Liver (tissue), 9 donors: ENCODE measurements around the gene UBXN6. TPM values are rescaled to one million over a fixed set of nuclear protein-coding genes. Genes with fewer than 3 reads are reported as not detected.

Source experiments
- DNase-seq: peaks from one replicate; pipeline ENCODE4 v3.0.0-alpha.2; 2017; ENCODE audit warnings: low spot score
- H3K27ac ChIP-seq, 2 donors: one replicate each; pipeline ENCODE4 v1.7.0; 2013; ENCODE audit warnings: inconsistent platforms in 2 of 2, low read length in 2 of 2, control low read depth in 1 of 2, low read depth in 1 of 2, mild to moderate bottlenecking in 1 of 2
- H3K27me3 ChIP-seq, 4 donors: one replicate each; pipeline versions ENCODE4 v1.6.1 to v1.7.0; 2013; ENCODE audit warnings: low read length in 3 of 4, inconsistent platforms in 1 of 4, mild to moderate bottlenecking in 1 of 4, moderate library complexity in 1 of 4; ENCODE audit not compliant: control insufficient read depth in 4 of 4, insufficient read depth in 4 of 4
- H3K36me3 ChIP-seq, 4 donors: one replicate each; pipeline versions ENCODE4 v1.6.1 to v1.7.0; 2013; ENCODE audit warnings: low read length in 3 of 4, mild to moderate bottlenecking in 3 of 4, low read depth in 1 of 4, moderate library complexity in 1 of 4; ENCODE audit not compliant: control insufficient read depth in 4 of 4, insufficient read depth in 3 of 4
- H3K4me1 ChIP-seq, 4 donors: one replicate each; pipeline versions ENCODE4 v1.6.1 to v1.7.0; 2013; ENCODE audit warnings: low read length in 3 of 4, mild to moderate bottlenecking in 3 of 4, moderate library complexity in 1 of 4; ENCODE audit not compliant: control insufficient read depth in 4 of 4, insufficient read depth in 4 of 4
- H3K4me3 ChIP-seq, 3 donors: one replicate each; pipeline versions ENCODE4 v1.6.1 to v1.7.0; 2013; ENCODE audit warnings: low read length in 3 of 3, control low read depth in 1 of 3, low read depth in 1 of 3, mild to moderate bottlenecking in 1 of 3
- H3K9ac ChIP-seq, 2 donors: one replicate each; pipeline ENCODE4 v1.7.0; 2013; ENCODE audit warnings: low read length in 2 of 2, mild to moderate bottlenecking in 2 of 2, moderate library complexity in 2 of 2, control low read depth in 1 of 2, low read depth in 1 of 2
- H3K9me3 ChIP-seq, 4 donors: one replicate each; pipeline versions ENCODE4 v1.6.1 to v1.7.0; 2013; ENCODE audit warnings: low read length in 3 of 4; ENCODE audit not compliant: control insufficient read depth in 4 of 4
- ATF3 ChIP-seq: IDR thresholded peaks from 2 replicates; pipeline ENCODE4 v1.6.1; 2016; ENCODE audit warnings: antibody characterized with exemption
- CTCF ChIP-seq: fragments of 150-350 bp; IDR thresholded peaks from 2 replicates; pipeline ENCODE4 v1.5.1; 2017; ENCODE audit warnings: improper control_type of control experiment, low read depth, low read length; ENCODE audit not compliant: missing input control
- EGR1 ChIP-seq, 2 donors: IDR thresholded peaks; 2 replicates each; pipeline ENCODE4 v1.6.1; 2016 to 2018; ENCODE audit warnings: antibody characterized with exemption in 2 of 2, low read depth in 2 of 2
- FOXA1 ChIP-seq: IDR thresholded peaks from 2 replicates; pipeline ENCODE4 v1.6.1; 2016; ENCODE audit warnings: antibody characterized with exemption
- GABPA ChIP-seq, 2 donors: IDR thresholded peaks in 1 of 2; conservative IDR thresholded peaks in 1 of 2; 2 replicates each; pipeline ENCODE4 v1.6.1; 2016; ENCODE audit warnings: antibody characterized with exemption in 2 of 2, mild to moderate bottlenecking in 1 of 2, moderate library complexity in 1 of 2
- HNF4A ChIP-seq, 2 donors: conservative IDR thresholded peaks; 2 replicates each; pipeline ENCODE4 v1.6.1; 2016; ENCODE audit warnings: antibody characterized with exemption in 2 of 2, mild to moderate bottlenecking in 2 of 2
- HNF4G ChIP-seq: IDR thresholded peaks from 2 replicates; pipeline ENCODE4 v1.6.1; 2016; ENCODE audit warnings: antibody characterized with exemption
- JUND ChIP-seq, 2 donors: IDR thresholded peaks; 2 replicates each; pipeline ENCODE4 v1.6.1; 2016; ENCODE audit warnings: antibody characterized with exemption in 2 of 2
- MAX ChIP-seq: IDR thresholded peaks from 2 replicates; pipeline ENCODE4 v1.6.1; 2016; ENCODE audit warnings: antibody characterized with exemption
- NR2F2 ChIP-seq: IDR thresholded peaks from 2 replicates; pipeline ENCODE4 v1.6.1; 2016; ENCODE audit warnings: antibody characterized with exemption
- RAD21 ChIP-seq, 2 donors: IDR thresholded peaks; 2 replicates each; pipeline ENCODE4 v1.6.1; 2016; ENCODE audit warnings: antibody characterized with exemption in 2 of 2, mild to moderate bottlenecking in 2 of 2
- RXRA ChIP-seq, 2 donors: IDR thresholded peaks; 2 replicates each; pipeline ENCODE4 v1.6.1; 2017 to 2018; ENCODE audit warnings: antibody characterized with exemption in 2 of 2, mild to moderate bottlenecking in 1 of 2
- SP1 ChIP-seq: IDR thresholded peaks from 2 replicates; pipeline ENCODE4 v1.6.1; 2018; ENCODE audit warnings: antibody characterized with exemption, mild to moderate bottlenecking
- TAF1 ChIP-seq: conservative IDR thresholded peaks from 2 replicates; pipeline ENCODE4 v1.6.1; 2016; ENCODE audit warnings: antibody characterized with exemption, mild to moderate bottlenecking
- YY1 ChIP-seq: IDR thresholded peaks from 2 replicates; pipeline ENCODE4 v1.6.1; 2016; ENCODE audit warnings: antibody characterized with exemption, mild to moderate bottlenecking
- ZBTB33 ChIP-seq: IDR thresholded peaks from 2 replicates; pipeline ENCODE4 v1.6.1; 2016; ENCODE audit warnings: antibody characterized with exemption
- WGBS: extraction: QIAGEN DNeasy Blood & Tissue Kit; methylation state at CpG from one replicate; pipeline ENCODE4 v1.1.7; 2013; 5-methylcytosine and 5-hydroxymethylcytosine counted together
- polyA plus RNA-seq, 2 donors: library from polyadenylated mRNA; stranded (reverse) in 1 of 2; unstranded in 1 of 2; fragments of 200-250 nt in 1 of 2; fragments of >200 nt in 1 of 2; fragmentation: Nextera tagmentation in 1 of 2; extraction: Ambion mirVana in 1 of 2; gene quantifications; one replicate each; pipeline versions ENCODE4 v1.2.1 to v1.2.3, GENCODE V29; 2013 to 2015
- total RNA-seq, 2 donors: library from RNA; depleted of rRNA; stranded (reverse); fragments of >200 nt; gene quantifications; one replicate each; pipeline ENCODE4 v1.2.3, GENCODE V29; 2014
- donor health status: healthy.
- donor health status: healthy.
- donor health status: healthy.
- donor health status: healthy.
- donor health status: healthy.

The UBXN6 gene
- total and polyA plus RNA-seq, 4 donors, result 33.0 to 92.3 (median 54.0) TPM

GRCh38 chr19:4436231-4436630 lies 21.4 kb downstream of the UBXN6 start:
- Histone ChIP-seq H3K9ac (no peak overlapping the region), H3K27me3 (no peaks in the 10 kb centered on the region), H3K27ac (no peak overlapping the region), H3K9me3 (no peaks in the 10 kb centered on the region), H3K4me1 (no peaks in the 10 kb centered on the region), H3K36me3 (peaks cover 0 to 9% (median 0%) of the 10 kb centered on the region in 4 donors), H3K4me3 (no peak overlapping the region)
- TF ChIP-seq ATF3 (no peak), RAD21 (IDR thresholded peaks at IDR 0.05) (no peak), SP1 (no peak), YY1 (no peak), MAX (no peak), JUND (IDR thresholded peaks at IDR 0.05) (no peak), EGR1 (IDR thresholded peaks at IDR 0.05; ENCODE audit: low read depth in 2 of 2) (no peak), HNF4G (no peak)
- WGBS, result 95% methylated on average over 7 of the region's 7 CpGs
- no peak for DNase-seq

- Histone ChIP-seq H3K4me3 (no peak overlapping the region), H3K27me3 (no peaks in the 10 kb centered on the region), H3K4me1 (no peaks in the 10 kb centered on the region), H3K9me3 (no peaks in the 10 kb centered on the region), H3K36me3 (peaks cover 0 to 9% (median 0%) of the 10 kb centered on the region in 4 donors), H3K9ac (no peak overlapping the region), H3K27ac (no peak overlapping the region)
- TF ChIP-seq MAX (no peak), RXRA (IDR thresholded peaks at IDR 0.05) (no peak), TAF1 (no peak), YY1 (no peak), RAD21 (IDR thresholded peaks at IDR 0.05) (no peak), JUND (IDR thresholded peaks at IDR 0.05) (no peak), CTCF (no peak), HNF4A (conservative IDR thresholded peaks at IDR 0.05) (no peak), ATF3 (no peak), ZBTB33 (no peak), FOXA1 (no peak), EGR1 (IDR thresholded peaks at IDR 0.05; ENCODE audit: low read depth in 2 of 2) (no peak), HNF4G (no peak), GABPA (IDR thresholded peaks at IDR 0.05 in 1 of 2, conservative IDR thresholded peaks at IDR 0.05 in 1 of 2) (no peak), NR2F2 (no peak), SP1 (no peak)
- no peak for DNase-seq
- 95% methylated on average over 9 of the region's 9 CpGs for WGBS
Observed at GRCh38 chr19:4434391-4434790, 23.2 kb downstream of the UBXN6 start.
